ENCODE results near the gene PROX1. TPM values are rescaled to one million over a fixed set of nuclear protein-coding genes. Genes with fewer than 3 reads are reported as not detected.

PROX1 gene
- total RNA-seq, 4 donors from 2014 or later, result 34.6 to 51.3 (median 38.4) TPM

GRCh38 chr1:214043167-214043566 lies 55.4 kb downstream of the PROX1 start:
- Histone ChIP-seq H3K9me3 (no peaks in the 10 kb centered on the region), H3K36me3 (no peaks in the 10 kb centered on the region), H3K4me3 (replicated peaks in 1 of 3) (no peak overlapping the region), H3K27me3 (no peaks in the 10 kb centered on the region), H3K27ac (peak overlapping the region in 1 of 3 donors; percentile 52), H3K4me1 (peaks cover 14 to 16% of the 10 kb centered on the region in 2 donors)
- TF ChIP-seq POLR2A (IDR thresholded peaks at IDR 0.05) (no peak), CTCF (IDR thresholded peaks at IDR 0.05) (no peak)
- no peak for DNase-seq
- 77 to 86% methylated on average over 3 of the region's 3 CpGs for WGBS, 2 donors
- intact Hi-C loops (cut with DNase I), result no loop called here

- WGBS, 2 donors, result 75 to 84% methylated on average over 4 of the region's 4 CpGs
- H3K9me3 ChIP-seq, result no peaks in the 10 kb centered on the region
Measured at GRCh38 chr1:214044438-214045214, 56.9 kb downstream of the PROX1 start.

GRCh38 chr1:214050513-214051401 lies 63.0 kb downstream of the PROX1 start:
- no peaks in the 10 kb centered on the region for H3K36me3 ChIP-seq
- no peaks in the 10 kb centered on the region for H3K4me1 ChIP-seq
- H3K9me3 ChIP-seq, result no peaks in the 10 kb centered on the region
- DNase-seq, result no peak
- TF ChIP-seq CTCF (IDR thresholded peaks at IDR 0.05) (no peak), POLR2A (IDR thresholded peaks at IDR 0.05) (no peak)
- no peak overlapping the region for H3K27ac ChIP-seq
- intact Hi-C loops (cut with DNase I), result no loop called here
- 60 to 61% methylated on average over 9 of the region's 9 CpGs for WGBS, 2 donors
- H3K27me3 ChIP-seq, result no peaks in the 10 kb centered on the region
- H3K4me3 ChIP-seq (replicated peaks in 1 of 3), result no peak overlapping the region

More at GRCh38 chr1:214044438-214045214, 56.9 kb downstream of the PROX1 start:
- no peak for TF ChIP-seq POLR2A (IDR thresholded peaks at IDR 0.05)
- TF ChIP-seq CTCF (IDR thresholded peaks at IDR 0.05), result no peak
- H3K4me3 ChIP-seq (replicated peaks in 1 of 3), result no peak overlapping the region
- no peaks in the 10 kb centered on the region for H3K27me3 ChIP-seq
- no peaks in the 10 kb centered on the region for H3K36me3 ChIP-seq
- peak overlapping the region; percentile 47 to 76 (median 63) for H3K27ac ChIP-seq
- intact Hi-C loops (cut with DNase I), result no loop called here
- peaks cover 14 to 16% of the 10 kb centered on the region in 2 donors for H3K4me1 ChIP-seq
- DNase-seq, result peak; percentile 44 to 62

- Histone ChIP-seq H3K4me1 (no peaks in the 10 kb centered on the region), H3K9me3 (no peaks in the 10 kb centered on the region), H3K27me3 (no peaks in the 10 kb centered on the region), H3K4me3 (replicated peaks in 1 of 3) (no peak overlapping the region), H3K27ac (no peak overlapping the region), H3K36me3 (no peaks in the 10 kb centered on the region)
- intact Hi-C loops (cut with DNase I), result no loop called here
- DNase-seq, result no peak
- WGBS, 2 donors, result 88 to 91% methylated on average over 4 of the region's 4 CpGs
- no peak for TF ChIP-seq POLR2A (IDR thresholded peaks at IDR 0.05)
- no peak for TF ChIP-seq CTCF (IDR thresholded peaks at IDR 0.05)
Measured at GRCh38 chr1:214051786-214052185, 64.0 kb downstream of the PROX1 start.
